ENCODE results near the gene ITPKB. TPM values are rescaled to one million over a fixed set of nuclear protein-coding genes. Genes with fewer than 3 reads are reported as not detected.

ITPKB gene
- total RNA-seq, 1 experiment from 2014 or later, result 17.7 TPM

GRCh38 chr1:226737819-226738420, 1.2 kb downstream of the ITPKB start:
- peak; percentile 58 for ATAC-seq
- ChIA-PET CTCF (interaction anchor here (0.6 kb wide), 1 partner anchor 125 kb away, joined by 4 read pairs; no protein-coding TSS in a partner anchor), POLR2A (ENCODE audit: unreplicated experiment) (interaction anchor here (0.6 kb wide), 1 partner anchor 25 kb away, joined by 3 read pairs; no protein-coding TSS in a partner anchor)
- H3K4me3 ChIP-seq (ENCODE audit: low read length), result peak overlapping the region; percentile 81
- peaks cover 13% of the 10 kb centered on the region for H3K4me1 ChIP-seq (ENCODE audit: insufficient read depth, low read length)
- no peaks in the 10 kb centered on the region for H3K9me2 ChIP-seq (replicated peaks; ENCODE audit: low read length)
- peaks cover 47% of the 10 kb centered on the region for H3K79me2 ChIP-seq (ENCODE audit: low read length)
- no peaks in the 10 kb centered on the region for H3K27me3 ChIP-seq (ENCODE audit: low read length)
- peak overlapping the region; percentile 88 for H2AFZ ChIP-seq (ENCODE audit: low read length)
- peak; percentile 61 for DNase-seq
- H3K4me2 ChIP-seq (ENCODE audit: low read length), result peak overlapping the region; percentile 86
- peaks cover 6% of the 10 kb centered on the region; the same call in 1 of the 2 replicates for H3K36me3 ChIP-seq (ENCODE audit: low read depth, low read length)
- TF ChIP-seq EZH2 (IDR thresholded peaks at IDR 0.05; ENCODE audit: low read length, unreplicated experiment), result no peak
- TF ChIP-seq, protein P1, sequence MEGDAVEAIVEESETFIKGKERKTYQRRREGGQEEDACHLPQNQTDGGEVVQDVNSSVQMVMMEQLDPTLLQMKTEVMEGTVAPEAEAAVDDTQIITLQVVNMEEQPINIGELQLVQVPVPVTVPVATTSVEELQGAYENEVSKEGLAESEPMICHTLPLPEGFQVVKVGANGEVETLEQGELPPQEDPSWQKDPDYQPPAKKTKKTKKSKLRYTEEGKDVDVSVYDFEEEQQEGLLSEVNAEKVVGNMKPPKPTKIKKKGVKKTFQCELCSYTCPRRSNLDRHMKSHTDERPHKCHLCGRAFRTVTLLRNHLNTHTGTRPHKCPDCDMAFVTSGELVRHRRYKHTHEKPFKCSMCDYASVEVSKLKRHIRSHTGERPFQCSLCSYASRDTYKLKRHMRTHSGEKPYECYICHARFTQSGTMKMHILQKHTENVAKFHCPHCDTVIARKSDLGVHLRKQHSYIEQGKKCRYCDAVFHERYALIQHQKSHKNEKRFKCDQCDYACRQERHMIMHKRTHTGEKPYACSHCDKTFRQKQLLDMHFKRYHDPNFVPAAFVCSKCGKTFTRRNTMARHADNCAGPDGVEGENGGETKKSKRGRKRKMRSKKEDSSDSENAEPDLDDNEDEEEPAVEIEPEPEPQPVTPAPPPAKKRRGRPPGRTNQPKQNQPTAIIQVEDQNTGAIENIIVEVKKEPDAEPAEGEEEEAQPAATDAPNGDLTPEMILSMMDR (conservative IDR thresholded peaks at IDR 0.05; ENCODE audit: low read depth, low read length), result no peak
- no peak for TF ChIP-seq EZH2phosphoT487 (IDR thresholded peaks at IDR 0.05; ENCODE audit: borderline replicate concordance, low read length)
- H3K27ac ChIP-seq (ENCODE audit: low read length), result peak overlapping the region; percentile 47
- intact Hi-C loops (cut with micrococcal nuclease), result loop anchor here (1.0 to 2.0 kb wide), 2 partner anchors 47 to 133 kb away; no protein-coding TSS in a partner anchor
- BruUV-seq (replicated peaks), result no TSS peak
- no peaks in the 10 kb centered on the region for H3F3A ChIP-seq (ENCODE audit: low read length, unreplicated experiment)
- peak overlapping the region; percentile 85 for H3K9ac ChIP-seq (ENCODE audit: low read length)
- no peaks in the 10 kb centered on the region for H3K9me3 ChIP-seq (ENCODE audit: low read length)
- no peaks in the 10 kb centered on the region for H4K20me1 ChIP-seq (ENCODE audit: low read length)

GRCh38 chr1:226736908-226737818, 1.9 kb downstream of the ITPKB start:
- DNase-seq (peak; percentile 53), ATAC-seq (peak; percentile 50)
- H3K9ac ChIP-seq (ENCODE audit: low read length), result peak overlapping the region; percentile 85
- intact Hi-C loops (cut with micrococcal nuclease), result no loop called here
- peak overlapping the region; percentile 88 for H2AFZ ChIP-seq (ENCODE audit: low read length)
- H3K9me3 ChIP-seq (ENCODE audit: low read length), result no peaks in the 10 kb centered on the region
- no peak overlapping the region for H3K27ac ChIP-seq (ENCODE audit: low read length)
- H3K36me3 ChIP-seq (ENCODE audit: low read depth, low read length), result peaks cover 10% of the 10 kb centered on the region; the same call in 1 of the 2 replicates
- no peaks in the 10 kb centered on the region for H4K20me1 ChIP-seq (ENCODE audit: low read length)
- no TSS peak for BruUV-seq (replicated peaks)
- TF ChIP-seq EZH2 (IDR thresholded peaks at IDR 0.05; ENCODE audit: low read length, unreplicated experiment) (no peak), EZH2phosphoT487 (IDR thresholded peaks at IDR 0.05; ENCODE audit: borderline replicate concordance, low read length) (no peak)
- TF ChIP-seq, protein P1 (conservative IDR thresholded peaks at IDR 0.05; ENCODE audit: low read depth, low read length), result 0 out of 2 replicates have a peak, but pooled peaks have one; percentile 16
- H3K4me1 ChIP-seq (ENCODE audit: insufficient read depth, low read length), result peaks cover 13% of the 10 kb centered on the region
- CTCF ChIA-PET, result no interaction called here
- no peaks in the 10 kb centered on the region for H3F3A ChIP-seq (ENCODE audit: low read length, unreplicated experiment)
- no peaks in the 10 kb centered on the region for H3K27me3 ChIP-seq (ENCODE audit: low read length)
- H3K4me3 ChIP-seq (ENCODE audit: low read length), result peak overlapping the region; percentile 81
- H3K79me2 ChIP-seq (ENCODE audit: low read length), result peaks cover 51% of the 10 kb centered on the region
- POLR2A ChIA-PET (ENCODE audit: unreplicated experiment), result interaction anchor here (0.6 kb wide), 2 partner anchors 26 to 129 kb away, joined by 3 read pairs; no protein-coding TSS in a partner anchor
- H3K9me2 ChIP-seq (replicated peaks; ENCODE audit: low read length), result no peaks in the 10 kb centered on the region
- peak overlapping the region; percentile 86 for H3K4me2 ChIP-seq (ENCODE audit: low read length)

Data from PC-3 (cell line).